Endothelial cell of umbilical vein (primary cell): Measurements from ENCODE around the gene NANP. TPM values are rescaled to one million over a fixed set of nuclear protein-coding genes. Genes with fewer than 3 reads are reported as not detected.

Experiments
- BruUV-seq: library from RNA; stranded (reverse); fragments of 400-500 nt; replicated peaks from 2 replicates; lab custom pipeline; 2021; lab: Mats Ljungman, UMichigan
- CTCF ChIA-PET: fragments of 300-600, 350-600 bp; sonication (Branson Sonifier 250); formaldehyde crosslinking; loops from one replicate; lab custom pipeline; 2021; ENCODE audit warnings: antibody characterized with exemption, inconsistent platforms; lab: Charles Lee
- POLR2A ChIA-PET: fragments of 300-600, 350-600 bp; sonication (Branson Sonifier 250); formaldehyde crosslinking; loops from one replicate; lab custom pipeline; 2021; ENCODE audit warnings: antibody characterized with exemption, inconsistent platforms; lab: Charles Lee
- DNase-seq: peaks from one replicate; pipeline ENCODE4 v3.0.0-alpha.2; 2011; ENCODE audit warnings: low read depth, low spot score
- FAIRE-seq: peaks from 2 replicates; lab custom pipeline; 2011; peaks lifted over from hg19 to GRCh38; lab: Jason Lieb, UNC
- H2AFZ ChIP-seq: 2 replicates; pipeline ENCODE4 v1.6.0; 2012; ENCODE audit warnings: low read depth, low read length, control low read depth, inconsistent platforms
- H3K27ac ChIP-seq: 2 replicates; pipeline ENCODE4 v1.5.1; 2011; ENCODE audit warnings: low read depth, mild to moderate bottlenecking, control low read depth, low read length, moderate library complexity; ENCODE audit not compliant: insufficient read depth
- H3K27me3 ChIP-seq, 2 experiments: 2 replicates each; pipeline versions ENCODE4 v1.6.0 to v1.6.1; 2011; ENCODE audit warnings: low read length in 2 of 2, mixed read lengths in 1 of 2; ENCODE audit not compliant: control insufficient read depth in 2 of 2, insufficient read depth in 2 of 2
- H3K36me3 ChIP-seq, 2 experiments: 2 replicates in 1 of 2; 3 replicates in 1 of 2; pipeline ENCODE4 v1.5.1; 2011; ENCODE audit warnings: low read length in 2 of 2, mild to moderate bottlenecking in 1 of 2, moderate library complexity in 1 of 2; ENCODE audit not compliant: control insufficient read depth in 2 of 2, insufficient read depth in 2 of 2; ENCODE audit errors: extremely low read depth in 1 of 2
- H3K4me1 ChIP-seq: 3 replicates; pipeline ENCODE4 v1.5.1; 2011; ENCODE audit warnings: mild to moderate bottlenecking, low read length; ENCODE audit not compliant: control insufficient read depth, insufficient read depth; ENCODE audit errors: extremely low read depth
- H3K4me2 ChIP-seq: 2 replicates; pipeline ENCODE4 v1.6.1; 2011; ENCODE audit warnings: low read length, control low read depth, mixed read lengths; ENCODE audit not compliant: insufficient read depth
- H3K4me3 ChIP-seq, 3 experiments: fragments of 200-600 bp in 1 of 3; sonication (generic), shearing (Covaris generic) in 1 of 3; replicated peaks in 1 of 3; 2 replicates each; pipeline ENCODE4 v1.5.1; 2011 to 2016; ENCODE audit warnings: control low read depth in 3 of 3, low read length in 3 of 3, mild to moderate bottlenecking in 2 of 3, inconsistent platforms in 1 of 3, low read depth in 1 of 3, moderate library complexity in 1 of 3; ENCODE audit not compliant: insufficient read depth in 1 of 3
- H3K79me2 ChIP-seq: 2 replicates; pipeline ENCODE4 v1.6.0; 2012; ENCODE audit warnings: low read length, inconsistent platforms; ENCODE audit not compliant: control insufficient read depth, insufficient read depth
- H3K9ac ChIP-seq: replicated peaks from 2 replicates; pipeline ENCODE3; 2011; ENCODE audit warnings: low read length, control low read depth; ENCODE audit not compliant: insufficient read depth; ENCODE audit errors: extremely low read depth
- H3K9me1 ChIP-seq: replicated peaks from 3 replicates; pipeline ENCODE4 v1.6.0; 2011; ENCODE audit warnings: mild to moderate bottlenecking, low read length; ENCODE audit not compliant: control insufficient read depth, insufficient read depth; ENCODE audit errors: extremely low read depth
- H3K9me3 ChIP-seq: replicated peaks from 2 replicates; pipeline ENCODE4 v1.5.1; 2012; ENCODE audit warnings: low read length, inconsistent platforms; ENCODE audit not compliant: control insufficient read depth, insufficient read depth
- H4K20me1 ChIP-seq: replicated peaks from 2 replicates; pipeline ENCODE3; 2011; ENCODE audit warnings: mild to moderate bottlenecking, low read length; ENCODE audit not compliant: control insufficient read depth, insufficient read depth; ENCODE audit errors: extremely low read depth
- CTCF ChIP-seq, 2 donors: IDR thresholded peaks; 1 replicate in 1 of 2; 2 replicates in 1 of 2; pipeline ENCODE4 v1.5.1; 2011; ENCODE audit warnings: low read length in 2 of 2, mild to moderate bottlenecking in 2 of 2, moderate library complexity in 2 of 2, control low read depth in 1 of 2, inconsistent platforms in 1 of 2, low read depth in 1 of 2; ENCODE audit not compliant: insufficient read depth in 1 of 2; ENCODE audit errors: extremely low read depth in 1 of 2
- EZH2 ChIP-seq: IDR thresholded peaks from 2 replicates; pipeline ENCODE4 v1.6.1; 2012; ENCODE audit warnings: borderline replicate concordance, low read depth, mild to moderate bottlenecking, moderate library complexity, low read length, inconsistent platforms; ENCODE audit not compliant: severe bottlenecking
- GATA2 ChIP-seq: IDR thresholded peaks from 2 replicates; pipeline ENCODE4 v1.7.0; 2011; ENCODE audit warnings: low read depth, mild to moderate bottlenecking, moderate library complexity, mixed read lengths, low read length; ENCODE audit not compliant: insufficient read length, insufficient read depth
- JUN ChIP-seq: IDR thresholded peaks from 2 replicates; pipeline ENCODE4 v1.6.1; 2011; ENCODE audit warnings: borderline replicate concordance, low read depth; ENCODE audit not compliant: insufficient read length, insufficient read depth
- MYC ChIP-seq: IDR thresholded peaks from one replicate; pipeline ENCODE4 v1.6.1; 2011; ENCODE audit warnings: mild to moderate bottlenecking, low read depth, low read length
- POLR2A ChIP-seq: IDR thresholded peaks from 2 replicates; pipeline ENCODE4 v1.6.1; 2012; ENCODE audit warnings: low read depth, mild to moderate bottlenecking, control low read depth, low read length
- POLR2AphosphoS5 ChIP-seq: IDR thresholded peaks from 2 replicates; pipeline ENCODE4 v1.6.1; 2012; ENCODE audit warnings: low read depth, mild to moderate bottlenecking, control low read depth, low read length, moderate library complexity; ENCODE audit not compliant: insufficient read depth
- dilution Hi-C: fragments of 300-500 bp; cut with MboI; formaldehyde crosslinking; loops from one replicate; pipeline ENCODE4 v1.15.0; 2019; ENCODE audit warnings: low sequenced_read_pairs; ENCODE audit not compliant: extremely low pct_ligation_motif_present
- intact Hi-C: fragments of 100-400 bp; cut with micrococcal nuclease; formaldehyde crosslinking; loops from one replicate; pipeline ENCODE4 v1.10.0; 2022
- polyA plus RNA-seq, 4 experiments: library from polyadenylated mRNA; depleted of rRNA in 3 of 4; stranded (reverse) in 3 of 4; unstranded in 1 of 4; fragments of >200 nt; gene quantifications; 2 replicates each; pipeline versions ENCODE4 v1.2.1 to v1.2.3, GENCODE V29; 2011 to 2012; ENCODE audit warnings: missing spikeins in 1 of 4
- total RNA-seq: library from RNA; stranded (reverse); gene quantifications from 2 replicates; pipeline ENCODE4 v1.2.3, GENCODE V29; 2021
- TF ChIP-seq, protein P1 (sequence below): IDR thresholded peaks from 2 replicates; pipeline ENCODE4 v1.6.1; 2011; ENCODE audit not compliant: insufficient read depth, insufficient read length

NANP gene
- total and polyA plus RNA-seq, 2 donors (not counting 3 experiments of a cell fraction or from before 2014, with no cell fraction given), result 4.2 to 7.5 TPM

- H3K27ac ChIP-seq, result no peak overlapping the region
- intact Hi-C loops (no loop called here), dilution Hi-C loops (no loop called here)
- no peaks in the 10 kb centered on the region for H3K36me3 ChIP-seq
- H3K79me2 ChIP-seq, result peaks cover 2% of the 10 kb centered on the region
- H3K4me2 ChIP-seq, result no peak overlapping the region
- H3K4me3 ChIP-seq, result no peak overlapping the region
- no peak for DNase-seq
- H2AFZ ChIP-seq, result no peak overlapping the region
- H3K9ac ChIP-seq, result no peak overlapping the region
- no peaks in the 10 kb centered on the region for H4K20me1 ChIP-seq
- ChIA-PET CTCF (interaction anchor here (0.9 kb wide), 1 partner anchor 16 kb away, joined by 3 read pairs; no protein-coding TSS in a partner anchor), POLR2A (no interaction called here)
- no peaks in the 10 kb centered on the region for H3K9me1 ChIP-seq
- H3K27me3 ChIP-seq, result peaks cover 0 to 3% of the 10 kb centered on the region in 2 experiments
- peaks cover 4% of the 10 kb centered on the region for H3K4me1 ChIP-seq
- no peak for FAIRE-seq
- no peaks in the 10 kb centered on the region for H3K9me3 ChIP-seq
- no TSS peak for BruUV-seq
- TF ChIP-seq CTCF (IDR thresholded peaks at IDR 0.05; ENCODE audit: extremely low read depth in 1 of 2, insufficient read depth in 1 of 2, low read depth in 1 of 2, low read length in 2 of 2) (no peak), MYC (no peak), GATA2 (no peak), JUN (no peak), POLR2A (no peak), POLR2AphosphoS5 (no peak)
Observed at GRCh38 chr20:25588491-25588890, 35.3 kb downstream of the NANP start.

DNA sequence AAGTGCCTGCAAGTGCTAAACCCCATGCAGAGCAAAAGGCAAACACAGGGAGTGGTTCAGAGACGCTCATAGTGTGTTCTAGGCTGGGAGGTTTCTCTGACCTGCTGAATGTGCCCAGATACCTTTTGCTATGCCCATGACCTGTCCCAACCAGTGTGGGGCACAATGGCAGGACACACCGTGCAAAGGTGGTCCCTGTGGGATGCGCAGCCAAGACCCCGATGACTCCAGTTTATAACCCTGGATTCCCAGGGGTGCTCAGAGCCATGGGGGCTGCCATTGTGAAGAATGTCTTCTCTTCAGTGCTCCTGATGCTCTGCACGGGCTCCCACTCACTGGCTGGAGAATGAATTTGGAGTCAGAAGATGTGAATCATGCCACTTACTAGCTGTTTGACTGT is 36.3 kb downstream of the NANP start:
- Histone ChIP-seq H3K4me1 (peaks cover 4% of the 10 kb centered on the region), H3K9ac (no peak overlapping the region), H3K27me3 (no peaks in the 10 kb centered on the region), H3K9me3 (no peaks in the 10 kb centered on the region), H3K4me2 (no peak overlapping the region), H3K4me3 (no peak overlapping the region), H3K27ac (no peak overlapping the region), H3K79me2 (peaks cover 2% of the 10 kb centered on the region), H3K36me3 (no peaks in the 10 kb centered on the region), H4K20me1 (no peaks in the 10 kb centered on the region), H3K9me1 (no peaks in the 10 kb centered on the region), H2AFZ (no peak overlapping the region)
- CTCF ChIA-PET, result no interaction called here
- intact Hi-C loops, result no loop called here
- no peak for TF ChIP-seq EZH2
- TF ChIP-seq JUN, result no peak
- no peak for TF ChIP-seq MYC
- TF ChIP-seq GATA2, result no peak
- no peak for TF ChIP-seq CTCF (IDR thresholded peaks at IDR 0.05; ENCODE audit: extremely low read depth in 1 of 2, insufficient read depth in 1 of 2, low read depth in 1 of 2, low read length in 2 of 2)
- no peak for TF ChIP-seq POLR2AphosphoS5
- TF ChIP-seq, protein P1, sequence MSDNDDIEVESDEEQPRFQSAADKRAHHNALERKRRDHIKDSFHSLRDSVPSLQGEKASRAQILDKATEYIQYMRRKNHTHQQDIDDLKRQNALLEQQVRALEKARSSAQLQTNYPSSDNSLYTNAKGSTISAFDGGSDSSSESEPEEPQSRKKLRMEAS, result no peak
- TF ChIP-seq POLR2A, result no peak
- POLR2A ChIA-PET, result no interaction called here
- dilution Hi-C loops, result no loop called here
- no peak for FAIRE-seq
- DNase-seq, result no peak
- BruUV-seq, result no TSS peak
